Osteoblast (primary cell): ENCODE results near the gene SMIM9. TPM values are rescaled to one million over a fixed set of nuclear protein-coding genes. Genes with fewer than 3 reads are reported as not detected.
"Not testable (repeated sequence)": the region's sequence is repeated elsewhere in the genome, so short reads cannot be mapped to it uniquely, and the experiment has no call there.

Experiments
- DNase-seq: peaks from one replicate; pipeline ENCODE4 v3.0.0; 2011; ENCODE audit warnings: low spot score, mixed read lengths; ENCODE audit not compliant: insufficient read length; ENCODE audit errors: missing footprints
- H2AFZ ChIP-seq: 2 replicates; pipeline ENCODE4 v1.6.0; 2011; ENCODE audit warnings: mild to moderate bottlenecking, low read length
- H3K27ac ChIP-seq: 2 replicates; pipeline ENCODE4 v1.5.1; 2011; ENCODE audit warnings: mild to moderate bottlenecking, low read depth, low read length, moderate library complexity
- H3K27me3 ChIP-seq: 2 replicates; pipeline ENCODE4 v1.6.0; 2012; ENCODE audit warnings: mild to moderate bottlenecking, control low read depth, inconsistent platforms, low read length, moderate library complexity; ENCODE audit not compliant: insufficient read depth
- H3K36me3 ChIP-seq: 2 replicates; pipeline ENCODE4 v1.5.1; 2011; ENCODE audit warnings: mild to moderate bottlenecking, low read length, control low read depth, moderate library complexity; ENCODE audit not compliant: insufficient read depth
- H3K4me1 ChIP-seq: 2 replicates; pipeline ENCODE4 v1.5.1; 2011; ENCODE audit warnings: mild to moderate bottlenecking, low read length, control low read depth, moderate library complexity; ENCODE audit not compliant: insufficient read depth
- H3K4me2 ChIP-seq: 2 replicates; pipeline ENCODE4 v1.6.0; 2011; ENCODE audit warnings: mild to moderate bottlenecking, low read length; ENCODE audit not compliant: insufficient read depth
- H3K4me3 ChIP-seq: fragments of 200-600 bp; sonication (generic); 3 replicates; pipeline ENCODE4 v1.5.1; 2012; ENCODE audit warnings: mild to moderate bottlenecking, low read length, inconsistent platforms; ENCODE audit not compliant: insufficient read depth
- H3K79me2 ChIP-seq: 2 replicates; pipeline ENCODE4 v1.6.0; 2012; ENCODE audit warnings: mild to moderate bottlenecking, low read length, control low read depth, inconsistent platforms; ENCODE audit not compliant: insufficient read depth
- H3K9me3 ChIP-seq: 2 replicates; pipeline ENCODE4 v1.5.1; 2011; ENCODE audit warnings: low read depth, low read length, control low read depth
- H4K20me1 ChIP-seq: 2 replicates; pipeline ENCODE4 v1.6.0; 2012; ENCODE audit warnings: mild to moderate bottlenecking, low read length, control low read depth; ENCODE audit not compliant: insufficient read depth
- total RNA-seq: library from RNA; depleted of rRNA; stranded (reverse); fragments of >200 nt; gene quantifications from 2 replicates; pipeline ENCODE4 v1.2.3, GENCODE V29; 2012
- TF ChIP-seq, protein P1 (sequence below): IDR thresholded peaks from 2 replicates; pipeline ENCODE4 v1.5.1; 2011; ENCODE audit warnings: mild to moderate bottlenecking, low read depth, low read length, moderate library complexity; ENCODE audit errors: extremely low read depth

SMIM9 gene
- total RNA-seq, 1 donor, result not detected

- no peak for DNase-seq
- Histone ChIP-seq H3K36me3 (no peaks in the 10 kb centered on the region), H3K79me2 (no peaks in the 10 kb centered on the region), H3K9me3 (no peaks in the 10 kb centered on the region), H3K27me3 (no peaks in the 10 kb centered on the region), H4K20me1 (no peaks in the 10 kb centered on the region), H3K4me3 (no peak overlapping the region), H2AFZ (no peak overlapping the region), H3K4me2 (no peak overlapping the region), H3K27ac (no peak overlapping the region), H3K4me1 (no peaks in the 10 kb centered on the region)
- TF ChIP-seq, protein P1, sequence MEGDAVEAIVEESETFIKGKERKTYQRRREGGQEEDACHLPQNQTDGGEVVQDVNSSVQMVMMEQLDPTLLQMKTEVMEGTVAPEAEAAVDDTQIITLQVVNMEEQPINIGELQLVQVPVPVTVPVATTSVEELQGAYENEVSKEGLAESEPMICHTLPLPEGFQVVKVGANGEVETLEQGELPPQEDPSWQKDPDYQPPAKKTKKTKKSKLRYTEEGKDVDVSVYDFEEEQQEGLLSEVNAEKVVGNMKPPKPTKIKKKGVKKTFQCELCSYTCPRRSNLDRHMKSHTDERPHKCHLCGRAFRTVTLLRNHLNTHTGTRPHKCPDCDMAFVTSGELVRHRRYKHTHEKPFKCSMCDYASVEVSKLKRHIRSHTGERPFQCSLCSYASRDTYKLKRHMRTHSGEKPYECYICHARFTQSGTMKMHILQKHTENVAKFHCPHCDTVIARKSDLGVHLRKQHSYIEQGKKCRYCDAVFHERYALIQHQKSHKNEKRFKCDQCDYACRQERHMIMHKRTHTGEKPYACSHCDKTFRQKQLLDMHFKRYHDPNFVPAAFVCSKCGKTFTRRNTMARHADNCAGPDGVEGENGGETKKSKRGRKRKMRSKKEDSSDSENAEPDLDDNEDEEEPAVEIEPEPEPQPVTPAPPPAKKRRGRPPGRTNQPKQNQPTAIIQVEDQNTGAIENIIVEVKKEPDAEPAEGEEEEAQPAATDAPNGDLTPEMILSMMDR, result no peak
These were observed 4.5 kb downstream of the SMIM9 start for GRCh38 chrX:154829926-154830442.

- H3K4me3 ChIP-seq, result no peak overlapping the region
- H2AFZ ChIP-seq, result no peak overlapping the region
- TF ChIP-seq, protein P1, result no peak
These were observed 5.3 kb downstream of the SMIM9 start for GRCh38 chrX:154829134-154829533.

GRCh38 chrX:154828016-154828408 is 6.5 kb downstream of the SMIM9 start:
- no peak overlapping the region for H3K27ac ChIP-seq
- no peaks in the 10 kb centered on the region for H3K9me3 ChIP-seq
- no peak overlapping the region for H3K4me2 ChIP-seq
- no peaks in the 10 kb centered on the region for H3K36me3 ChIP-seq
- no peaks in the 10 kb centered on the region for H3K4me1 ChIP-seq
- H2AFZ ChIP-seq, result no peak overlapping the region
- DNase-seq, result no peak
- H4K20me1 ChIP-seq, result no peaks in the 10 kb centered on the region
- H3K79me2 ChIP-seq, result no peaks in the 10 kb centered on the region
- TF ChIP-seq, protein P1, result no peak
- no peak overlapping the region for H3K4me3 ChIP-seq
- no peaks in the 10 kb centered on the region for H3K27me3 ChIP-seq

More at GRCh38 chrX:154829134-154829533, 5.3 kb downstream of the SMIM9 start:
- H3K4me2 ChIP-seq, result no peak overlapping the region
- H3K27ac ChIP-seq, result no peak overlapping the region
- no peaks in the 10 kb centered on the region for H3K9me3 ChIP-seq
- no peaks in the 10 kb centered on the region for H4K20me1 ChIP-seq
- H3K36me3 ChIP-seq, result no peaks in the 10 kb centered on the region
- no peaks in the 10 kb centered on the region for H3K79me2 ChIP-seq
- no peaks in the 10 kb centered on the region for H3K27me3 ChIP-seq
- no peak for DNase-seq
- no peaks in the 10 kb centered on the region for H3K4me1 ChIP-seq

DNA sequence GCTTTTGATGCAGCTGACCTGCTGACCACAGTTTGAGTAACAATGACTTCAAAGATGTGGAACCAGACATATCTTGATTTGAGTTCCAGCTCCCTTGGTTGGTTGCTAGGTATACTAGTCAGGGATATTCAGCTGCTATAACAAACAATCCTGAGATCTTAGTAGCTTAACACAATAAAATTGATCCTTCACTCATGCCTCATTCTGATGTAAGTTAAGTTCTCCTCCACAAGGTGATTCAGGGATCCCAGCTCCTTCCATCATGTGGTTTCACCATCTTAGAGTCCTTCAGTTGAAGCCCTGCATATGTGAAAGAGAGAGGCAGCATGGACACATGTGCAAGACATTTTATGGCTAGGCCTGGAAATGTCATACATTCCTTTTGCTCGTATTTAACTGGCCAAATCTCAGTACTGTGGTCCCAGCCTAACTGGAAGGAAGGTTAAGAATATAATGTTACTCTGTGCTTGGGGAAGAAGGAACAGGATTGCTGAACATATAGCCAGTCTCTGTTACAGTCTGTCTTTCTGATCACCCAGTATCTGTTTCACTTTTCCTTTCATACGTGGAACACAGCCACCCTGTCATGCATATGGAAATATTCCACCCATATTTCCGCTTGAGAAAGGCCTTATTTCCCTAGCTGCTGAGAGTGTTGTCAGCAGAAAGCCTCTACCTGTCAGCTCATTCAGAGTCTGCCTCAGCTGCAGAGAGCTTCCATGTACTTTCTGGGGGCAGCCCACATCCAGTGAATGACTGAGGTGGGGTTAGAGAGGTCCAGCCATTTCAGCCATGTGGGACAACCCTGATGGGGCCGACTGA is 7.1 kb downstream of the SMIM9 start:
- Histone ChIP-seq H3K27ac (no peak overlapping the region), H4K20me1 (no peaks in the 10 kb centered on the region), H3K79me2 (no peaks in the 10 kb centered on the region), H3K9me3 (no peaks in the 10 kb centered on the region), H3K36me3 (no peaks in the 10 kb centered on the region), H3K27me3 (no peaks in the 10 kb centered on the region), H3K4me3 (no peak overlapping the region), H3K4me2 (no peak overlapping the region), H3K4me1 (no peaks in the 10 kb centered on the region), H2AFZ (no peak overlapping the region)
- TF ChIP-seq, protein P1, result no peak
- DNase-seq, result no peak

- not testable (repeated sequence) for H3K36me3 ChIP-seq, H3K27ac ChIP-seq, H2AFZ ChIP-seq, H3K4me3 ChIP-seq, H3K79me2 ChIP-seq, H3K27me3 ChIP-seq, H3K9me3 ChIP-seq, H4K20me1 ChIP-seq, H3K4me2 ChIP-seq, H3K4me1 ChIP-seq, DNase-seq
These were observed 8.9 kb downstream of the SMIM9 start for GRCh38 chrX:154825586-154825985.
